ENCODE data around the gene ATP2A1. TPM values are rescaled to one million over a fixed set of nuclear protein-coding genes. Genes with fewer than 3 reads are reported as not detected.

Gene ATP2A1
- total and polyA plus RNA-seq, 2 of the 13 experiments (the other 11 are each of a cell fraction or from before 2014, with no cell fraction given), result 3.2 to 12.5 TPM

DNA sequence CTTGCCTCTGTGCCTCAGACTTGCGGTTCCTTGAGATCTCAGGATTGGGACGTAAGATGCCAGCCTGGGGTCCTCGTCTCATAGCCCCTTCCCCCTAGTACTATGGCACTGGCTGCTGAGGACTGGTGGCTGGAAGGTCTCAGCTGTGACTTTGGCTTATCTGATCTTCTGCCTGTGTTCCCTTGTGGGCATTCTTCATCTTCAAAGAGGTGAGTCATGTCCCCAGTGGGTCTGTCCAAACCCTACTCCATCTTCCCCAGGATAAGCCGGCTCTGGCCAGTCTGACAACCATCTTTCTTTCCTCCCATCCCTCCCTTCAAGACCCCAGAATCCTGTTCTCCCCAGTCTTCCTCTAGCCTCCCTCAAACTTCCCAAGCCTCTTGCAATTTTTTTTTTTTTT, 57.1 kb downstream of the ATP2A1 start:
- peaks cover 71% of the 10 kb centered on the region for H3K4me1 ChIP-seq (ENCODE audit: insufficient read depth, low read length)
- H3K27me3 ChIP-seq (ENCODE audit: control insufficient read depth in 1 of 2, insufficient read depth in 2 of 2, low read length in 2 of 2), result no peaks in the 10 kb centered on the region
- H3K36me3 ChIP-seq (replicated peaks in 1 of 2; ENCODE audit: control insufficient read depth in 1 of 2, insufficient read depth in 2 of 2, low read length in 2 of 2), result no peaks in the 10 kb centered on the region
- H3K79me2 ChIP-seq (ENCODE audit: insufficient read depth, low read length), result no peaks in the 10 kb centered on the region
- ChIA-PET CTCF (ENCODE audit: low intra/inter-chr PET ratio, low total read pairs) (no interaction called here), POLR2A (interaction anchor here (1.5 to 4.9 kb wide), 3 partner anchors 11 to 93 kb away, joined by 6 to 60 read pairs (median 13); partner anchors contain the start of genes RABEP2 and TUFM)
- no peaks in the 10 kb centered on the region for H3K9me3 ChIP-seq (ENCODE audit: low read length)
- no peak overlapping the region; the same call in 1 of the 2 replicates for H3K9ac ChIP-seq (ENCODE audit: insufficient read depth, low read depth, low read length)
- ATAC-seq, result no peak
- no TSS peak for BruUV-seq (replicated peaks)
- no peak for FAIRE-seq
- H3K4me3 ChIP-seq (replicated peaks in 1 of 3; ENCODE audit: insufficient read depth in 1 of 3, low read depth in 2 of 3, low read length in 3 of 3), result peak overlapping the region in 2 of 3 experiments; percentile 40 to 69; a peak in 4 of 6 replicates
- H4K20me1 ChIP-seq (ENCODE audit: insufficient read depth, low read length), result no peaks in the 10 kb centered on the region
- WGBS (ENCODE audit: low lambda C conversion rate), result 93% methylated on average over 4 of the region's 4 CpGs
- peak overlapping the region; percentile 73 for H3K4me2 ChIP-seq (ENCODE audit: low read depth, low read length)
- intact Hi-C loops (cut with micrococcal nuclease; ENCODE audit: unreplicated experiment) (loop anchor here (5.0 kb wide), 1 partner anchor 113 kb away; the partner anchor contains the start of gene ATXN2L), in situ Hi-C loops (cut with HindIII; ENCODE audit: extremely low pct_ligation_motif_present, low pct_unique_long_range_greater_than_20kb) (loop anchor here (5.0 kb wide), 1 partner anchor 68 kb away; no protein-coding TSS in a partner anchor)
- no peak overlapping the region for H2AFZ ChIP-seq (ENCODE audit: low read length)
- no peak for DNase-seq (ENCODE audit: low spot score)
- H3K27ac ChIP-seq (ENCODE audit: extremely low read length, insufficient read depth, low read length), result no peak overlapping the region
- TF ChIP-seq ZNF546 (CRISPR knock-in tag; conservative IDR thresholded peaks at IDR 0.05) (0 out of 2 replicates have a peak, but pooled peaks have one; percentile 10), CREB3 (CRISPR knock-in tag; IDR thresholded peaks at IDR 0.05) (no peak), SAFB2 (CRISPR knock-in tag; IDR thresholded peaks at IDR 0.05; ENCODE audit: borderline replicate concordance, low read depth) (no peak), ZBTB37 (CRISPR knock-in tag; IDR thresholded peaks at IDR 0.05) (no peak), ZNF44 (CRISPR knock-in tag; IDR thresholded peaks at IDR 0.05) (no peak), HNRNPUL1 (IDR thresholded peaks at IDR 0.05; ENCODE audit: low read depth, low read length) (no peak), ZSCAN21 (CRISPR knock-in tag; IDR thresholded peaks at IDR 0.05; ENCODE audit: borderline replicate concordance) (no peak), CBX2 (IDR thresholded peaks at IDR 0.05; ENCODE audit: low read depth, low read length) (no peak), CBX2 (CRISPR knock-in tag; IDR thresholded peaks at IDR 0.05; ENCODE audit: low read depth) (no peak)
- TF ChIP-seq, protein P1, sequence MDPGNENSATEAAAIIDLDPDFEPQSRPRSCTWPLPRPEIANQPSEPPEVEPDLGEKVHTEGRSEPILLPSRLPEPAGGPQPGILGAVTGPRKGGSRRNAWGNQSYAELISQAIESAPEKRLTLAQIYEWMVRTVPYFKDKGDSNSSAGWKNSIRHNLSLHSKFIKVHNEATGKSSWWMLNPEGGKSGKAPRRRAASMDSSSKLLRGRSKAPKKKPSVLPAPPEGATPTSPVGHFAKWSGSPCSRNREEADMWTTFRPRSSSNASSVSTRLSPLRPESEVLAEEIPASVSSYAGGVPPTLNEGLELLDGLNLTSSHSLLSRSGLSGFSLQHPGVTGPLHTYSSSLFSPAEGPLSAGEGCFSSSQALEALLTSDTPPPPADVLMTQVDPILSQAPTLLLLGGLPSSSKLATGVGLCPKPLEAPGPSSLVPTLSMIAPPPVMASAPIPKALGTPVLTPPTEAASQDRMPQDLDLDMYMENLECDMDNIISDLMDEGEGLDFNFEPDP (CRISPR knock-in tag; conservative IDR thresholded peaks at IDR 0.05), result no peak
- TF ChIP-seq, protein P2, sequence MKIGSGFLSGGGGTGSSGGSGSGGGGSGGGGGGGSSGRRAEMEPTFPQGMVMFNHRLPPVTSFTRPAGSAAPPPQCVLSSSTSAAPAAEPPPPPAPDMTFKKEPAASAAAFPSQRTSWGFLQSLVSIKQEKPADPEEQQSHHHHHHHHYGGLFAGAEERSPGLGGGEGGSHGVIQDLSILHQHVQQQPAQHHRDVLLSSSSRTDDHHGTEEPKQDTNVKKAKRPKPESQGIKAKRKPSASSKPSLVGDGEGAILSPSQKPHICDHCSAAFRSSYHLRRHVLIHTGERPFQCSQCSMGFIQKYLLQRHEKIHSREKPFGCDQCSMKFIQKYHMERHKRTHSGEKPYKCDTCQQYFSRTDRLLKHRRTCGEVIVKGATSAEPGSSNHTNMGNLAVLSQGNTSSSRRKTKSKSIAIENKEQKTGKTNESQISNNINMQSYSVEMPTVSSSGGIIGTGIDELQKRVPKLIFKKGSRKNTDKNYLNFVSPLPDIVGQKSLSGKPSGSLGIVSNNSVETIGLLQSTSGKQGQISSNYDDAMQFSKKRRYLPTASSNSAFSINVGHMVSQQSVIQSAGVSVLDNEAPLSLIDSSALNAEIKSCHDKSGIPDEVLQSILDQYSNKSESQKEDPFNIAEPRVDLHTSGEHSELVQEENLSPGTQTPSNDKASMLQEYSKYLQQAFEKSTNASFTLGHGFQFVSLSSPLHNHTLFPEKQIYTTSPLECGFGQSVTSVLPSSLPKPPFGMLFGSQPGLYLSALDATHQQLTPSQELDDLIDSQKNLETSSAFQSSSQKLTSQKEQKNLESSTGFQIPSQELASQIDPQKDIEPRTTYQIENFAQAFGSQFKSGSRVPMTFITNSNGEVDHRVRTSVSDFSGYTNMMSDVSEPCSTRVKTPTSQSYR (CRISPR knock-in tag; IDR thresholded peaks at IDR 0.05; ENCODE audit: borderline replicate concordance), result no peak
- TF ChIP-seq, protein P3, sequence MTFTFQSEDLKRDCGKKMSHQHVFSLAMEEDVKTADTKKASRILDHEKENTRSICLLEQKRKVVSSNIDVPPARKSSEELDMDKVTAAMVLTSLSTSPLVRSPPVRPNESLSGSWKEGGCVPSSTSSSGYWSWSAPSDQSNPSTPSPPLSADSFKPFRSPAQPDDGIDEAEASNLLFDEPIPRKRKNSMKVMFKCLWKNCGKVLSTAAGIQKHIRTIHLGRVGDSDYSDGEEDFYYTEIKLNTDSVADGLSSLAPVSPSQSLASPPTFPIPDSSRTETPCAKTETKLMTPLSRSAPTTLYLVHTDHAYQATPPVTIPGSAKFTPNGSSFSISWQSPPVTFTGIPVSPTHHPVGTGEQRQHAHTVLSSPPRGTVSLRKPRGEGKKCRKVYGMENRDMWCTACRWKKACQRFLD (CRISPR knock-in tag; IDR thresholded peaks at IDR 0.05; ENCODE audit: borderline replicate concordance), result no peak

All from HepG2 (cell line).